DND-41 (cell line): Measurements from ENCODE around the gene TRIP12.

Experiments
- ATAC-seq: fragments of 200-7000 bp; cut with Tn5 transposase; 3 replicates; pipeline ENCODE4 v1.9.1; 2021; ENCODE audit warnings: low read depth; ENCODE audit not compliant: insufficient read depth
- DNase-seq: peaks from one replicate; pipeline ENCODE4 v3.0.0-alpha.2; 2020
- H2AFZ ChIP-seq: 2 replicates; pipeline ENCODE4 v1.6.0; 2012; ENCODE audit warnings: low read depth, low read length
- H3K27ac ChIP-seq: 2 replicates; pipeline ENCODE4 v1.5.1; 2012; ENCODE audit warnings: low read length, inconsistent platforms
- H3K27me3 ChIP-seq: fragments of 200-600 bp; sonication (generic); 2 replicates; pipeline ENCODE4 v1.6.0; 2012; ENCODE audit warnings: low read length, mild to moderate bottlenecking, inconsistent platforms; ENCODE audit not compliant: insufficient read depth, poor library complexity
- H3K36me3 ChIP-seq: 2 replicates; pipeline ENCODE4 v1.5.1; 2012; ENCODE audit warnings: low read length, inconsistent platforms; ENCODE audit not compliant: insufficient read depth
- H3K4me1 ChIP-seq: 2 replicates; pipeline ENCODE4 v1.5.1; 2012; ENCODE audit warnings: mild to moderate bottlenecking, low read length; ENCODE audit not compliant: insufficient read depth
- H3K4me2 ChIP-seq: 2 replicates; pipeline ENCODE4 v1.6.0; 2012; ENCODE audit warnings: mild to moderate bottlenecking, moderate library complexity, low read length, inconsistent platforms; ENCODE audit not compliant: insufficient read depth
- H3K4me3 ChIP-seq, 2 experiments: fragments of 200-600 bp in 1 of 2; shearing (Covaris generic) in 1 of 2; 2 replicates each; pipeline ENCODE4 v1.5.1; 2012 to 2016; ENCODE audit warnings: inconsistent platforms in 2 of 2, low read length in 2 of 2, mild to moderate bottlenecking in 2 of 2, low read depth in 1 of 2, moderate library complexity in 1 of 2
- H3K79me2 ChIP-seq: 2 replicates; pipeline ENCODE4 v1.6.0; 2012; ENCODE audit warnings: low read length, inconsistent platforms; ENCODE audit not compliant: insufficient read depth
- H3K9ac ChIP-seq: 2 replicates; pipeline ENCODE4 v1.6.0; 2012; ENCODE audit warnings: low read depth, mild to moderate bottlenecking, inconsistent platforms, low read length, moderate library complexity
- H3K9me3 ChIP-seq: 2 replicates; pipeline ENCODE4 v1.5.1; 2012; ENCODE audit warnings: low read length, moderate library complexity, mild to moderate bottlenecking, inconsistent platforms; ENCODE audit not compliant: insufficient read depth, severe bottlenecking
- H4K20me1 ChIP-seq: 2 replicates; pipeline ENCODE4 v1.6.0; 2012; ENCODE audit warnings: low read length; ENCODE audit not compliant: insufficient read depth
- CTCF ChIP-seq: IDR thresholded peaks from 2 replicates; pipeline ENCODE4 v1.5.1; 2012; ENCODE audit warnings: borderline replicate concordance, low read length, moderate library complexity, mild to moderate bottlenecking; ENCODE audit not compliant: poor library complexity, severe bottlenecking; ENCODE audit errors: extremely low read depth
- EZH2 ChIP-seq: IDR thresholded peaks from 3 replicates; pipeline ENCODE4 v1.6.1; 2012; ENCODE audit warnings: borderline replicate concordance, low read depth, mild to moderate bottlenecking, moderate library complexity, low read length, inconsistent platforms; ENCODE audit not compliant: severe bottlenecking

TRIP12 gene

GRCh38 chr2:229875549-229875948, 46.3 kb downstream of the TRIP12 start:
- H2AFZ ChIP-seq, result no peak overlapping the region
- H3K4me2 ChIP-seq, result no peak overlapping the region
- peaks cover 3% of the 10 kb centered on the region; the same call in 1 of the 2 replicates for H4K20me1 ChIP-seq
- H3K9me3 ChIP-seq, result no peaks in the 10 kb centered on the region
- H3K79me2 ChIP-seq, result peaks cover 66% of the 10 kb centered on the region
- no peaks in the 10 kb centered on the region for H3K4me1 ChIP-seq
- no peaks in the 10 kb centered on the region for H3K27me3 ChIP-seq
- TF ChIP-seq EZH2, result no peak
- no peak for TF ChIP-seq CTCF
- H3K9ac ChIP-seq, result no peak overlapping the region
- H3K36me3 ChIP-seq, result peaks cover 49% of the 10 kb centered on the region
- no peak overlapping the region for H3K27ac ChIP-seq
- no peak for ATAC-seq
- H3K4me3 ChIP-seq, result no peak overlapping the region
- no peak for DNase-seq

GRCh38 chr2:229874647-229875046, 47.2 kb downstream of the TRIP12 start:
- Histone ChIP-seq H3K79me2 (peaks cover 68% of the 10 kb centered on the region), H3K27me3 (no peaks in the 10 kb centered on the region), H2AFZ (no peak overlapping the region), H3K4me1 (no peaks in the 10 kb centered on the region), H4K20me1 (no peaks in the 10 kb centered on the region; the same call in 1 of the 2 replicates), H3K36me3 (peaks cover 46% of the 10 kb centered on the region), H3K4me3 (no peak overlapping the region), H3K9me3 (no peaks in the 10 kb centered on the region), H3K9ac (no peak overlapping the region), H3K4me2 (no peak overlapping the region), H3K27ac (no peak overlapping the region)
- no peak for DNase-seq
- ATAC-seq, result no peak
- TF ChIP-seq EZH2 (no peak), CTCF (no peak)

GRCh38 chr2:229873123-229873581, 48.7 kb downstream of the TRIP12 start:
- Histone ChIP-seq H3K36me3 (peaks cover 46% of the 10 kb centered on the region), H3K9ac (no peak overlapping the region), H3K4me1 (no peaks in the 10 kb centered on the region), H3K27me3 (no peaks in the 10 kb centered on the region), H3K79me2 (peaks cover 79% of the 10 kb centered on the region), H3K4me2 (no peak overlapping the region), H2AFZ (no peak overlapping the region), H4K20me1 (peaks cover 2% of the 10 kb centered on the region; the same call in 1 of the 2 replicates), H3K4me3 (no peak overlapping the region), H3K27ac (no peak overlapping the region), H3K9me3 (no peaks in the 10 kb centered on the region)
- ATAC-seq (no peak), DNase-seq (no peak)
- TF ChIP-seq EZH2 (no peak), CTCF (no peak)
